ENCODE results near the gene BOLA3.

DNA sequence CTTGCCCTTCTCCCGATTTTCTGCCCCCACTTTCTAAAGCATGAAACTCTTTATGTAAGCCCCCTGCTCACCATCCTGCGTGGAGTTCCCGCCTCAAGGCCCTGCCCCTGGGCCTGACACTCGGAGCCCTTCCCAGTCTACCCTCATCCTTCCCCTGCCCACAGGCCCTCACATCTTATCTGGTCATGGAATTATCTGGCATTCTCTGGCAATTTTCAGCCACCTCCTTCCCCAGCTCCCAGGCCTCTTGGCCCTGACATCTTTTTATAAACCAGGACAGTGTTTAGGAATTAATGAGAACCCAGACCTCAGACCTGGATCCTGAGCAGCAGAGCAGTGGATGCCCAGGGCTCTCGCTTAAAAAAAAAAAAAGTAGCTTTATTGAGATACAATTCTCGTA lies 61.7 kb downstream of the BOLA3 start:
- TF ChIP-seq CTCF (IDR thresholded peaks at IDR 0.05) (no peak), POLR2AphosphoS5 (IDR thresholded peaks at IDR 0.05) (no peak)

Measured in esophagus muscularis mucosa (tissue), 3 donors.